NB4 (cell line): ENCODE results near the gene LPCAT1.

ENCODE experiments used
- MAX ChIP-seq: IDR thresholded peaks from 2 replicates; pipeline ENCODE4 v1.6.1; 2011; ENCODE audit warnings: low read depth, low read length
- POLR2A ChIP-seq: IDR thresholded peaks from 2 replicates; pipeline ENCODE4 v1.6.1; 2011; ENCODE audit warnings: mild to moderate bottlenecking; ENCODE audit not compliant: insufficient read length; ENCODE audit errors: extremely low read depth
- TF ChIP-seq, protein P1 (sequence below): IDR thresholded peaks from one replicate; pipeline ENCODE4 v1.5.1; 2012; ENCODE audit warnings: low read depth, low read length

DNA sequence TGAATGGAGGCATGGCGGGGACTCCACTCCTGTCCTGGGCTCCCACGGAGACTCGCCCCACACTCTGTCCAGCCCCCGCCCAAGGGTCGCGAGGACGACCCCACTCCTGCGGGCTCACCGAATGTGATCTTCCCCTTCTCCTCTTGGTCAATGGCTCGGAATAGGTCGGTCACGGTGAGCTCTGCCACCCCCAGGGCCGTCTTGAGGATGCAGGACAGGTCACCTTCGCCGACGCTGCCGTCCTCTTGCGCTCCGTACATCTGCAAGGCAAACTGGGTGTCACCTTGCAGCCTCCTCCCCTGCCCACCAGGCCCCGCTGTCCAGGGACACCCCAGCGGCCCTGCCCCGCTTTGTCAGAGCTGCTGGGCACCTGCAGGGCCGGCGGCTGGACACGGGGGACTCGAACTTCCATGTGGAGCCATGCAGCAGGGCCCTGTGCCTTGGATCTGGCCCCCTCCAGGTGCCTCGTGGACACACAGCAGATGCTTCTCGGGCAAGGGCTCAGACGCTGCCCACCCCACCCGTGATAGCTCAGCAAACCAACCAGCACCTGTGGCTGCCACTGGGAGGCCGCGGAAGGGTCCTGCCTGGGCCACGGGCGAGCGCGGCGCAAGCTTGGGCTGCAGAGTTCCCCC is 57.0 kb downstream of the LPCAT1 start:
- TF ChIP-seq, protein P1, sequence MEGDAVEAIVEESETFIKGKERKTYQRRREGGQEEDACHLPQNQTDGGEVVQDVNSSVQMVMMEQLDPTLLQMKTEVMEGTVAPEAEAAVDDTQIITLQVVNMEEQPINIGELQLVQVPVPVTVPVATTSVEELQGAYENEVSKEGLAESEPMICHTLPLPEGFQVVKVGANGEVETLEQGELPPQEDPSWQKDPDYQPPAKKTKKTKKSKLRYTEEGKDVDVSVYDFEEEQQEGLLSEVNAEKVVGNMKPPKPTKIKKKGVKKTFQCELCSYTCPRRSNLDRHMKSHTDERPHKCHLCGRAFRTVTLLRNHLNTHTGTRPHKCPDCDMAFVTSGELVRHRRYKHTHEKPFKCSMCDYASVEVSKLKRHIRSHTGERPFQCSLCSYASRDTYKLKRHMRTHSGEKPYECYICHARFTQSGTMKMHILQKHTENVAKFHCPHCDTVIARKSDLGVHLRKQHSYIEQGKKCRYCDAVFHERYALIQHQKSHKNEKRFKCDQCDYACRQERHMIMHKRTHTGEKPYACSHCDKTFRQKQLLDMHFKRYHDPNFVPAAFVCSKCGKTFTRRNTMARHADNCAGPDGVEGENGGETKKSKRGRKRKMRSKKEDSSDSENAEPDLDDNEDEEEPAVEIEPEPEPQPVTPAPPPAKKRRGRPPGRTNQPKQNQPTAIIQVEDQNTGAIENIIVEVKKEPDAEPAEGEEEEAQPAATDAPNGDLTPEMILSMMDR, result no peak
- no peak for TF ChIP-seq POLR2A
- TF ChIP-seq MAX, result no peak
